PFSK-1 (cell line): ENCODE data around the gene GLRB.

Experiments
- REST ChIP-seq, 2 experiments: IDR thresholded peaks; 2 replicates each; pipeline versions ENCODE4 v1.6.1 to v1.8.0; 2011 to 2012; ENCODE audit warnings: low read depth in 2 of 2, low read length in 2 of 2, control low read depth in 1 of 2, inconsistent platforms in 1 of 2, mild to moderate bottlenecking in 1 of 2, moderate library complexity in 1 of 2; ENCODE audit not compliant: insufficient read depth in 1 of 2
- SIN3A ChIP-seq: IDR thresholded peaks from 2 replicates; pipeline ENCODE4 v1.6.1; 2012; ENCODE audit warnings: mild to moderate bottlenecking, low read length, moderate library complexity, borderline replicate concordance; ENCODE audit not compliant: insufficient read depth

DNA sequence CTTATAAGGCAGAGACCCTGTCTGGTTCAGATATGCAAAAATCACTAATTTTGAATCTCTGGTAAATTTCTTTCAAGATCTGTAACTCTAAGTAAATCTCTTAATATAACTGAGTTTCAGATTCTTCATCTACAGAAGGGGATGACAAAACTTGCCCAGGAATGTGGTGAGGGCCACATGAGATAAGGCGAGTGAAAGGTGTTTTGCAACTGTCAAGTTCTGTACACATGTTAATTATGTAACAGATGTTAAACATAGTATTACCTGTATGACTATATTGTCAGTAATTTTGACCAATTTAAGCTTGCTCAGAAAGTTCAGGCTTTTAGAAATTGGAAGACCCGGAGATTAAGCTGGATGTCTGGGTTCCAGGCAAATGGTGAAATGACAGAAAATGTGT lies 549 bp upstream of the GLRB start:
- TF ChIP-seq SIN3A (no peak), REST (IDR thresholded peaks at IDR 0.05; ENCODE audit: insufficient read depth in 1 of 2, low read depth in 2 of 2, low read length in 2 of 2) (no peak)
